K562 (cell line): ENCODE results near the gene ABCC1. TPM values are rescaled to one million over a fixed set of nuclear protein-coding genes. Genes with fewer than 3 reads are reported as not detected.

Source experiments
- ATAC-seq: fragments of 200-7000 bp; cut with Tn5 transposase; 3 replicates; pipeline ENCODE4 v1.9.1; 2020; ENCODE audit warnings: moderate library complexity
- BruUV-seq: library from RNA; stranded (reverse); fragments of 400-500 nt; replicated peaks from 2 replicates; lab custom pipeline; 2021; lab: Mats Ljungman, UMichigan
- CTCF ChIA-PET: fragments of 300-600 bp; formaldehyde crosslinking; extraction: SDS; loops from one replicate; lab custom pipeline; 2021; ENCODE audit warnings: low intra/inter-chr PET ratio; lab: Yijun Ruan, JAX
- POLR2A ChIA-PET: fragments of 300-600, 350-650 bp; sonication (Branson Sonifier 250); formaldehyde crosslinking; extraction: SDS; loops from one replicate; lab custom pipeline; 2021; ENCODE audit warnings: antibody characterized with exemption, inconsistent platforms; lab: Yijun Ruan, JAX
- DNase-seq, 4 experiments: peaks; one replicate each; pipeline versions ENCODE4 v3.0.0 to v3.0.0-alpha.2; 2011 to 2018; ENCODE audit warnings: low spot score in 3 of 4, mixed read lengths in 3 of 4; ENCODE audit errors: extremely low read depth in 1 of 4
- FAIRE-seq: peaks from 2 replicates; lab custom pipeline; 2011; peaks lifted over from hg19 to GRCh38; lab: Jason Lieb, UNC
- H2AFZ ChIP-seq: 2 replicates; pipeline ENCODE4 v1.6.0; 2011; ENCODE audit warnings: low read depth, low read length, control low read depth, inconsistent platforms
- H3K27ac ChIP-seq: fragments of 200-600 bp; 3 replicates; pipeline ENCODE4 v1.8.0; 2011; ENCODE audit warnings: low read depth, mild to moderate bottlenecking, control low read depth, inconsistent platforms, low read length, moderate library complexity, mixed read lengths; ENCODE audit errors: extremely low read depth
- H3K27me3 ChIP-seq, 2 experiments: fragments of 300-600 bp in 1 of 2; 2 replicates in 1 of 2; 3 replicates in 1 of 2; pipeline versions ENCODE4 v1.6.0 to v1.8.0; 2011; ENCODE audit warnings: inconsistent platforms in 2 of 2, low read length in 2 of 2, mild to moderate bottlenecking in 1 of 2, mixed read lengths in 1 of 2, moderate library complexity in 1 of 2; ENCODE audit not compliant: control insufficient read depth in 2 of 2, insufficient read depth in 2 of 2
- H3K36me3 ChIP-seq: fragments of 300-600 bp; 3 replicates; pipeline ENCODE4 v1.8.0; 2011; ENCODE audit warnings: mild to moderate bottlenecking, low read length, inconsistent platforms; ENCODE audit not compliant: control insufficient read depth, insufficient read depth
- H3K4me1 ChIP-seq, 2 experiments: fragments of 200-600 bp in 1 of 2; replicated peaks in 1 of 2; 2 replicates in 1 of 2; 3 replicates in 1 of 2; pipeline versions ENCODE4 v1.5.1 to v1.8.0; 2011; ENCODE audit warnings: inconsistent platforms in 2 of 2, low read length in 2 of 2, mild to moderate bottlenecking in 1 of 2, mixed read lengths in 1 of 2, moderate library complexity in 1 of 2; ENCODE audit not compliant: control insufficient read depth in 2 of 2, insufficient read depth in 2 of 2
- H3K4me2 ChIP-seq: 2 replicates; pipeline ENCODE4 v1.6.1; 2011; ENCODE audit warnings: low read length, control low read depth, inconsistent platforms, mixed read lengths; ENCODE audit not compliant: insufficient read depth
- H3K4me3 ChIP-seq: fragments of 200-600 bp; sonication (generic), shearing (Covaris generic); 2 replicates; pipeline ENCODE4 v1.5.1; 2016; ENCODE audit warnings: control low read depth, inconsistent platforms
- H3K79me2 ChIP-seq: fragments of 200-600 bp; 3 replicates; pipeline ENCODE4 v1.8.0; 2011; ENCODE audit warnings: low read length, inconsistent platforms; ENCODE audit not compliant: control insufficient read depth, insufficient read depth
- H3K9ac ChIP-seq, 2 experiments: 2 replicates each; pipeline versions ENCODE4 v1.6.0 to v1.6.1; 2011; ENCODE audit warnings: low read depth in 2 of 2, low read length in 2 of 2, control low read depth in 1 of 2, inconsistent platforms in 1 of 2, mild to moderate bottlenecking in 1 of 2, mixed read lengths in 1 of 2; ENCODE audit not compliant: insufficient read depth in 1 of 2
- H3K9me1 ChIP-seq: one replicate; pipeline ENCODE4 v1.6.0; 2011; ENCODE audit warnings: inconsistent platforms, mild to moderate bottlenecking, low read length, moderate library complexity; ENCODE audit not compliant: control insufficient read depth, insufficient read depth
- H3K9me3 ChIP-seq: replicated peaks from 2 replicates; pipeline ENCODE4 v1.5.1; 2011; ENCODE audit warnings: low read depth, low read length, inconsistent platforms; ENCODE audit not compliant: control insufficient read depth, insufficient read depth
- H4K20me1 ChIP-seq: replicated peaks from 2 replicates; pipeline ENCODE4 v1.6.1; 2011; ENCODE audit warnings: low read length, inconsistent platforms, mixed read lengths; ENCODE audit not compliant: control insufficient read depth, insufficient read depth
- GTF2A2 ChIP-seq: IDR thresholded peaks from 2 replicates; pipeline ENCODE4 v1.6.1; 2016; ENCODE audit warnings: mild to moderate bottlenecking, missing genetic modification characterization, missing compliant biosample characterization
- HOMEZ ChIP-seq: fragments of 250-450 bp; sonication (Bioruptor Pico); IDR thresholded peaks from 2 replicates; pipeline ENCODE4 v1.4.0; 2020; ENCODE audit warnings: mild to moderate bottlenecking, moderate library complexity
- KLF1 ChIP-seq: fragments of 450-650 bp; IDR thresholded peaks from 2 replicates; pipeline ENCODE4 v1.6.1; 2016; ENCODE audit warnings: missing genetic modification characterization, missing compliant biosample characterization
- MAZ ChIP-seq, 2 experiments: fragments of 450-650 bp in 1 of 2; sonication (generic) in 1 of 2; formaldehyde crosslinking; IDR thresholded peaks in 1 of 2; conservative IDR thresholded peaks in 1 of 2; 2 replicates each; pipeline versions ENCODE4 v1.4.0 to v1.5.0; 2020; ENCODE audit warnings: mild to moderate bottlenecking in 1 of 2, missing genetic modification reagents in 1 of 2
- NUFIP1 ChIP-seq: fragments of 450-650 bp; IDR thresholded peaks from 2 replicates; pipeline ENCODE4 v1.6.1; 2018; ENCODE audit not compliant: partially characterized antibody
- PHF21A ChIP-seq: fragments of 450-650 bp; IDR thresholded peaks from 2 replicates; pipeline ENCODE4 v1.6.1; 2017; ENCODE audit warnings: low read depth, borderline replicate concordance
- PTBP1 ChIP-seq: fragments of 200-400 bp; formaldehyde crosslinking; IDR thresholded peaks from 2 replicates; pipeline ENCODE4 v1.6.1; 2017; ENCODE audit warnings: low read depth, low read length
- RCOR1 ChIP-seq, 2 experiments: IDR thresholded peaks; 2 replicates each; pipeline ENCODE4 v1.6.1; 2012; ENCODE audit warnings: low read depth in 2 of 2, low read length in 2 of 2, borderline replicate concordance in 1 of 2, improper control_type of control experiment in 1 of 2
- SPI1 ChIP-seq: IDR thresholded peaks from 2 replicates; pipeline ENCODE4 v1.6.1; 2011; ENCODE audit warnings: low read depth, low read length, control low read depth, borderline replicate concordance
- SUPT5H ChIP-seq: fragments of 450-650 bp; IDR thresholded peaks from 2 replicates; pipeline ENCODE4 v1.6.1; 2016
- VEZF1 ChIP-seq: fragments of 200-800 bp; sonication (Bioruptor generic); IDR thresholded peaks from 2 replicates; pipeline ENCODE4 v1.6.1; 2017; ENCODE audit warnings: missing genetic modification characterization, missing compliant biosample characterization
- ZC3H8 ChIP-seq: fragments of 450-650 bp; IDR thresholded peaks from 2 replicates; pipeline ENCODE4 v1.6.1; 2017
- ZNF146 ChIP-seq: IDR thresholded peaks from one replicate; pipeline ENCODE4 v1.6.1; 2018; ENCODE audit warnings: missing compliant biosample characterization; ENCODE audit not compliant: unreplicated experiment
- ZNF282 ChIP-seq: sonication (generic); formaldehyde crosslinking; IDR thresholded peaks from 2 replicates; pipeline ENCODE4 v1.8.1; 2023; ENCODE audit warnings: missing genetic modification reagents
- ZNF398 ChIP-seq: fragments of 250-450 bp; sonication (Bioruptor Pico); IDR thresholded peaks from 2 replicates; pipeline ENCODE4 v1.8.0; 2021; ENCODE audit warnings: moderate library complexity, mild to moderate bottlenecking, inconsistent platforms
- WGBS: fragments of 100-300 bp; shearing (Covaris generic); methylation state at CpG from one replicate; pipeline ENCODE4 v1.1.6; 2016; ENCODE audit warnings: low coverage, mixed read lengths; ENCODE audit not compliant: insufficient coverage; ENCODE audit errors: missing lambda C conversion rate; 5-methylcytosine and 5-hydroxymethylcytosine counted together
- in situ Hi-C: fragments of 300-500 bp; cut with MboI; formaldehyde crosslinking; loops from 4 replicates; pipeline ENCODE4 v1.15.0; 2018; ENCODE audit warnings: inconsistent platforms, mixed read lengths
- intact Hi-C: fragments of 100-400 bp; cut with micrococcal nuclease; formaldehyde crosslinking; loops from 2 replicates; pipeline ENCODE4 v1.14.2; 2022
- polyA plus RNA-seq, 8 experiments: library from polyadenylated mRNA; depleted of rRNA in 4 of 8; stranded (reverse) in 5 of 8; unstranded in 3 of 8; fragments of >200 nt; fragmentation: Nextera tagmentation in 2 of 8; fragmentation: Illumina TruSeq in 1 of 8; extraction: Ambion mirVana in 2 of 8; extraction: Trizol in 1 of 8; gene quantifications; 2 replicates each; pipeline versions ENCODE4 v1.2.1 to v1.2.3, GENCODE V29; 2011 to 2014; ENCODE audit warnings: inconsistent platforms in 1 of 8, missing spikeins in 1 of 8
- total RNA-seq, 7 experiments: library from RNA; depleted of rRNA in 6 of 7; stranded (reverse); fragments of >200 nt in 6 of 7; fragmentation: Illumina TruSeq in 2 of 7; extraction: Trizol in 2 of 7; gene quantifications; 2 replicates each; pipeline versions ENCODE4 v1.2.1 to v1.2.3, GENCODE V29; 2011 to 2021; ENCODE audit warnings: low replicate concordance in 1 of 7
- TF ChIP-seq, protein P1 (sequence below): fragments of 450-650 bp; IDR thresholded peaks from 2 replicates; pipeline ENCODE4 v1.6.1; 2018; ENCODE audit warnings: mild to moderate bottlenecking, low read depth; ENCODE audit not compliant: partially characterized antibody
- TF ChIP-seq, protein P2 (sequence below): fragments of 450-650 bp; conservative IDR thresholded peaks from 2 replicates; pipeline ENCODE4 v1.6.1; 2016; ENCODE audit warnings: missing genetic modification characterization, low read depth, mild to moderate bottlenecking, missing compliant biosample characterization, moderate library complexity

Gene ABCC1
- total and polyA plus RNA-seq, 9 of the 15 experiments (the other 6 are each of a cell fraction or from before 2014, with no cell fraction given) = 3.9 to 41.6 (median 10.0) TPM

DNA sequence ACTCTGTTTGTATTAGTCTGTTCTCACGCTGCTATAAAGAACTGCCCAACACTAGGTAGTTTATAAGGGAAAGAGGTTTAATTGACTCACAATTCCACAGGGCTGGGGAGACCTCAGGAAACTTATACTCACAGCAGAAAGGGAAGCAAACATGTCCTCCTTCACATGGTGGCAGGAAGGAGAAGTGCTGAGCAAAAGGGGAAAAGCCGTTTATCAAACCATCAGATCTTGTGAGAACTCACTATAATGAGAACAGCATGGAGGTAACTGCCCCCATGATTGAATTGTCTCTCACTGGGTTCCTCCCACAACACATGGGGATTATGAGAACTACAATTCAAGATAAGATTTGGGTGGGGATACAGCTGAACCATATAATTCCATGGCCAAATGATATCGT lies 30.9 kb downstream of the ABCC1 start:
- no peaks in the 10 kb centered on the region for H3K9me1 ChIP-seq
- ATAC-seq = no peak
- in situ Hi-C loops = no loop called here
- H3K9ac ChIP-seq = no peak overlapping the region
- CTCF ChIA-PET = no interaction called here
- no peaks in the 10 kb centered on the region for H4K20me1 ChIP-seq
- BruUV-seq = no TSS peak
- H3K27me3 ChIP-seq = no peaks in the 10 kb centered on the region
- DNase-seq = no peak
- POLR2A ChIA-PET = no interaction called here
- H3K9me3 ChIP-seq = peaks cover 40% of the 10 kb centered on the region
- H3K4me3 ChIP-seq = no peak overlapping the region
- no peaks in the 10 kb centered on the region for H3K4me1 ChIP-seq
- no peak for FAIRE-seq
- no peak overlapping the region for H3K4me2 ChIP-seq
- no peak overlapping the region for H3K27ac ChIP-seq
- peaks cover 27% of the 10 kb centered on the region; the same call in 2 of the 3 replicates for H3K36me3 ChIP-seq
- 72% methylated on average over 3 of the region's 3 CpGs for WGBS
- peaks cover 71% of the 10 kb centered on the region for H3K79me2 ChIP-seq
- intact Hi-C loops = no loop called here
- no peak overlapping the region for H2AFZ ChIP-seq
- TF ChIP-seq, protein P1, sequence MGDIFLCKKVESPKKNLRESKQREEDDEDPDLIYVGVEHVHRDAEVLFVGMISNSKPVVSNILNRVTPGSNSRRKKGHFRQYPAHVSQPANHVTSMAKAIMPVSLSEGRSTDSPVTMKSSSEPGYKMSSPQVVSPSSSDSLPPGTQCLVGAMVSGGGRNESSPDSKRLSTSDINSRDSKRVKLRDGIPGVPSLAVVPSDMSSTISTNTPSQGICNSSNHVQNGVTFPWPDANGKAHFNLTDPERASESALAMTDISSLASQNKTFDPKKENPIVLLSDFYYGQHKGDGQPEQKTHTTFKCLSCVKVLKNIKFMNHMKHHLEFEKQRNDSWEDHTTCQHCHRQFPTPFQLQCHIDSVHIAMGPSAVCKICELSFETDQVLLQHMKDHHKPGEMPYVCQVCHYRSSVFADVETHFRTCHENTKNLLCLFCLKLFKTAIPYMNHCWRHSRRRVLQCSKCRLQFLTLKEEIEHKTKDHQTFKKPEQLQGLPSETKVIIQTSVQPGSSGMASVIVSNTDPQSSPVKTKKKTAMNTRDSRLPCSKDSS = no peak
- TF ChIP-seq ZNF146 (CRISPR knock-in tag) = no peak
- no peak for TF ChIP-seq KLF1 (tag)
- TF ChIP-seq NUFIP1 = no peak
- no peak for TF ChIP-seq VEZF1 (CRISPR knock-in tag)
- TF ChIP-seq PHF21A = no peak
- TF ChIP-seq, protein P2, sequence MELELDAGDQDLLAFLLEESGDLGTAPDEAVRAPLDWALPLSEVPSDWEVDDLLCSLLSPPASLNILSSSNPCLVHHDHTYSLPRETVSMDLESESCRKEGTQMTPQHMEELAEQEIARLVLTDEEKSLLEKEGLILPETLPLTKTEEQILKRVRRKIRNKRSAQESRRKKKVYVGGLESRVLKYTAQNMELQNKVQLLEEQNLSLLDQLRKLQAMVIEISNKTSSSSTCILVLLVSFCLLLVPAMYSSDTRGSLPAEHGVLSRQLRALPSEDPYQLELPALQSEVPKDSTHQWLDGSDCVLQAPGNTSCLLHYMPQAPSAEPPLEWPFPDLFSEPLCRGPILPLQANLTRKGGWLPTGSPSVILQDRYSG (tag) = no peak
- no peak for TF ChIP-seq ZC3H8
- TF ChIP-seq ZNF282 (CRISPR knock-in tag) = no peak
- no peak for TF ChIP-seq MAZ (CRISPR knock-in tag; conservative IDR thresholded peaks at IDR 0.05 in 1 of 2, IDR thresholded peaks at IDR 0.05 in 1 of 2)
- no peak for TF ChIP-seq HOMEZ (CRISPR knock-in tag)
- TF ChIP-seq ZNF398 (CRISPR knock-in tag) = no peak
- no peak for TF ChIP-seq SUPT5H
- no peak for TF ChIP-seq PTBP1
- no peak for TF ChIP-seq GTF2A2 (tag)
- TF ChIP-seq SPI1 = no peak
- no peak for TF ChIP-seq RCOR1 (IDR thresholded peaks at IDR 0.05; ENCODE audit: borderline replicate concordance in 1 of 2, low read depth in 2 of 2, low read length in 2 of 2)
